ENCODE data around the gene TSHZ2. TPM values are rescaled to one million over a fixed set of nuclear protein-coding genes. Genes with fewer than 3 reads are reported as not detected.

TSHZ2 gene
- total RNA-seq, 1 experiment from 2014 or later = 0.07 TPM

- H3K4me2 ChIP-seq (ENCODE audit: insufficient read depth, insufficient read length, low read length) = no peak overlapping the region
- H4K8ac ChIP-seq (replicated peaks; ENCODE audit: insufficient read length, low read depth, low read length) = no peak overlapping the region
- Mint-ChIP-seq H3K27ac (no peak overlapping the region), H3K9me3 (peaks cover 2% of the 10 kb centered on the region in 2 experiments; a peak in 4 of 5 replicates), H3K27me3 (ENCODE audit: low read depth) (no peaks in the 10 kb centered on the region), H3K4me1 (peaks cover 11 to 22% of the 10 kb centered on the region in 2 experiments), H3K4me3 (no peak overlapping the region), H3K36me3 (ENCODE audit: insufficient read depth in 1 of 3, low read depth in 3 of 3) (peaks cover 0 to 44% (median 28%) of the 10 kb centered on the region in 3 experiments; a peak in 5 of 7 replicates)
- H3K79me2 ChIP-seq (ENCODE audit: insufficient read depth, low read length) = no peaks in the 10 kb centered on the region
- no peak overlapping the region for H4K91ac ChIP-seq (ENCODE audit: insufficient read length, low read depth, low read length)
- H3K4ac ChIP-seq (ENCODE audit: low read depth, low read length) = no peak overlapping the region
- H3K18ac ChIP-seq (ENCODE audit: insufficient read length, low read depth, low read length) = no peak overlapping the region
- H3K27ac ChIP-seq (ENCODE audit: insufficient read length, low read depth, low read length) = no peak overlapping the region
- H2BK12ac ChIP-seq (ENCODE audit: insufficient read length, low read depth, low read length) = no peak overlapping the region
- no peak overlapping the region for H3K23ac ChIP-seq (ENCODE audit: insufficient read length, low read depth, low read length)
- no peak overlapping the region for H2AFZ ChIP-seq (ENCODE audit: low read length)
- no peak overlapping the region for H2BK120ac ChIP-seq (ENCODE audit: low read depth, low read length, poor library complexity, severe bottlenecking)
- no peak overlapping the region for H2BK5ac ChIP-seq (ENCODE audit: insufficient read length, low read length)
- H3T11ph ChIP-seq (ENCODE audit: low read length) = no peak overlapping the region
- no peaks in the 10 kb centered on the region for H3K23me2 ChIP-seq (ENCODE audit: insufficient read length, low read depth, low read length, poor library complexity, severe bottlenecking)
- no peak overlapping the region for H3K9ac ChIP-seq (ENCODE audit: extremely low read depth, insufficient read length, low read length)
- no peak overlapping the region for H3K14ac ChIP-seq (ENCODE audit: insufficient read depth, low read length)
- H4K5ac ChIP-seq (ENCODE audit: insufficient read length, low read depth, low read length) = no peak overlapping the region
- no peak overlapping the region for H2BK15ac ChIP-seq (ENCODE audit: low read depth, low read length)
- TF ChIP-seq CTCF (conservative IDR thresholded peaks at IDR 0.05) = no peak
- H3K56ac ChIP-seq (ENCODE audit: insufficient read length, low read depth, low read length) = no peak overlapping the region
- DNase-seq = no peak
- H3K9me3 ChIP-seq (ENCODE audit: control insufficient read depth, low read depth, low read length) = no peaks in the 10 kb centered on the region
- no peaks in the 10 kb centered on the region for H4K20me1 ChIP-seq (ENCODE audit: control insufficient read depth, insufficient read depth, insufficient read length)
- no peak overlapping the region for H2BK20ac ChIP-seq (ENCODE audit: low read depth, low read length, poor library complexity, severe bottlenecking)
- H3K79me1 ChIP-seq (ENCODE audit: insufficient read depth, low read depth, low read length, poor library complexity, severe bottlenecking) = no peaks in the 10 kb centered on the region
- no CpG with 5 or more reads among the region's 5 CpGs for WGBS (ENCODE audit: extremely low coverage, insufficient read length, low lambda C conversion rate)
- no peaks in the 10 kb centered on the region for H3K4me1 ChIP-seq (ENCODE audit: insufficient read depth, low read length)
- H3K27me3 ChIP-seq (ENCODE audit: insufficient read depth, low read length) = no peaks in the 10 kb centered on the region
- no peak overlapping the region for H2AK5ac ChIP-seq (ENCODE audit: insufficient read length, low read length)
Observed at GRCh38 chr20:53498341-53498740, 526.2 kb downstream of the TSHZ2 start.

Data from H9 (cell line).